ENCODE results near the gene ANKDD1B. TPM values are rescaled to one million over a fixed set of nuclear protein-coding genes. Genes with fewer than 3 reads are reported as not detected.

The ANKDD1B gene
- total and polyA plus RNA-seq, 9 of the 15 experiments (the other 6 are each of a cell fraction or from before 2014, with no cell fraction given): 0.04 to 0.29 (median 0.18) TPM; not detected in 1

GRCh38 chr5:75717082-75717922 is 106.0 kb downstream of the ANKDD1B start, which contains the start of gene POC5 (continued):
- TF ChIP-seq GTF3C2 (IDR thresholded peaks at IDR 0.05; ENCODE audit: borderline replicate concordance, extremely low read depth, insufficient read length) (no peak), USF1 (CRISPR knock-in tag; IDR thresholded peaks at IDR 0.05) (0 out of 2 replicates have a peak, but pooled peaks have one; percentile 14), KLF10 (CRISPR knock-in tag; IDR thresholded peaks at IDR 0.05) (no peak), ERF (CRISPR knock-in tag; IDR thresholded peaks at IDR 0.05) (no peak), GTF2B (IDR thresholded peaks at IDR 0.05; ENCODE audit: extremely low read depth, insufficient read length) (no peak), HCFC1 (IDR thresholded peaks at IDR 0.05; ENCODE audit: low read depth, low read length) (peak; percentile 66), GMEB1 (CRISPR knock-in tag; IDR thresholded peaks at IDR 0.05) (no peak), NR2C1 (IDR thresholded peaks at IDR 0.05) (no peak; the same call in none of the 2 replicates), NR2C1 (tag; IDR thresholded peaks at IDR 0.05) (no peak), THRAP3 (IDR thresholded peaks at IDR 0.05; ENCODE audit: borderline replicate concordance) (no peak), MIER1 (IDR thresholded peaks at IDR 0.05; ENCODE audit: low read depth) (0 out of 2 replicates have a peak, but pooled peaks have one; percentile 32), NBN (IDR thresholded peaks at IDR 0.05; ENCODE audit: low read depth) (peak; percentile 66), TAF1 (IDR thresholded peaks at IDR 0.05; ENCODE audit: control insufficient read depth, extremely low read depth, insufficient read depth, low read length, severe bottlenecking) (peak; percentile 85), ZNF696 (CRISPR knock-in tag; conservative IDR thresholded peaks at IDR 0.05) (no peak), KLF16 (IDR thresholded peaks at IDR 0.05) (no peak), ARNT (IDR thresholded peaks at IDR 0.05) (peak in 1 of 2 experiments; percentile 75; a peak in 1 of 4 replicates), MITF (IDR thresholded peaks at IDR 0.05) (no peak), RB1 (IDR thresholded peaks at IDR 0.05; ENCODE audit: low read depth) (no peak), BCL6 (CRISPR knock-in tag; IDR thresholded peaks at IDR 0.05) (no peak), HNRNPLL (IDR thresholded peaks at IDR 0.05; ENCODE audit: low read depth, low read length, poor library complexity, severe bottlenecking) (peak; percentile 55)

All from K562 (cell line).